GM12878 (cell line): ENCODE data around the gene CD209. TPM values are rescaled to one million over a fixed set of nuclear protein-coding genes. Genes with fewer than 3 reads are reported as not detected.
A peak's percentile ranks its signal among the peaks of the same experiment; 100 is the strongest.

Source experiments
- CEBPZ ChIP-seq: fragments of 150-350 bp; IDR thresholded peaks from 2 replicates; pipeline ENCODE4 v1.6.1; 2016; ENCODE audit warnings: low read depth, low read length
- EP300 ChIP-seq, 2 experiments: fragments of 150-350 bp in 1 of 2; IDR thresholded peaks; 2 replicates each; pipeline ENCODE4 v1.6.1; 2011 to 2012; ENCODE audit warnings: low read depth in 2 of 2, low read length in 2 of 2, borderline replicate concordance in 1 of 2, improper control_type of control experiment in 1 of 2, inconsistent platforms in 1 of 2; ENCODE audit not compliant: control insufficient read depth in 1 of 2
- KAT2A ChIP-seq: conservative IDR thresholded peaks from 2 replicates; pipeline ENCODE4 v1.6.1; 2011; ENCODE audit warnings: low read depth, low read length; ENCODE audit not compliant: control insufficient read depth
- MEF2A ChIP-seq: IDR thresholded peaks from 2 replicates; pipeline ENCODE4 v1.6.1; 2011; ENCODE audit warnings: low read depth, mild to moderate bottlenecking, low read length, moderate library complexity; ENCODE audit not compliant: insufficient read depth
- NFIC ChIP-seq: IDR thresholded peaks from 2 replicates; pipeline ENCODE4 v1.6.1; 2012; ENCODE audit warnings: low read depth, mild to moderate bottlenecking, inconsistent platforms, low read length, moderate library complexity
- NR2F1 ChIP-seq: fragments of 450-650 bp; conservative IDR thresholded peaks from 2 replicates; pipeline ENCODE4 v1.6.1; 2017; ENCODE audit warnings: mild to moderate bottlenecking
- PAX5 ChIP-seq: IDR thresholded peaks from 2 replicates; pipeline ENCODE4 v1.6.1; 2011; ENCODE audit warnings: low read depth, low read length, borderline replicate concordance
- PRDM15 ChIP-seq: fragments of 450-650 bp; formaldehyde crosslinking; IDR thresholded peaks from 2 replicates; pipeline ENCODE4 v1.4.0; 2020; ENCODE audit warnings: mild to moderate bottlenecking, moderate library complexity
- SIX5 ChIP-seq: IDR thresholded peaks from 2 replicates; pipeline ENCODE4 v1.6.1; 2011; ENCODE audit warnings: mild to moderate bottlenecking, low read depth, low read length, moderate library complexity; ENCODE audit not compliant: severe bottlenecking
- SMAD1 ChIP-seq: fragments of 450-650 bp; IDR thresholded peaks from 2 replicates; pipeline ENCODE4 v1.6.1; 2018; ENCODE audit warnings: mild to moderate bottlenecking, low read depth; ENCODE audit not compliant: partially characterized antibody
- SMC3 ChIP-seq: IDR thresholded peaks from 2 replicates; pipeline ENCODE4 v1.6.1; 2011; ENCODE audit warnings: low read length, improper control_type of control experiment, borderline replicate concordance
- ZNF592 ChIP-seq: fragments of 450-650 bp; IDR thresholded peaks from 2 replicates; pipeline ENCODE4 v1.6.1; 2017; ENCODE audit warnings: mild to moderate bottlenecking, moderate library complexity
- polyA plus RNA-seq, 11 experiments: library from polyadenylated mRNA; depleted of rRNA in 4 of 11; unstranded in 6 of 11; stranded (reverse) in 5 of 11; fragments of >200 nt; fragmentation: Nextera tagmentation in 4 of 11; fragmentation: Illumina TruSeq in 1 of 11; extraction: Ambion mirVana in 4 of 11; extraction: Trizol in 1 of 11; gene quantifications; 1 replicate in 1 of 11; 2 replicates in 10 of 11; pipeline versions ENCODE4 v1.2.1 to v1.2.3, GENCODE V29; 2011 to 2016; ENCODE audit warnings: inconsistent platforms in 2 of 11, missing spikeins in 2 of 11, low read depth in 1 of 11
- total RNA-seq, 4 experiments: library from RNA; depleted of rRNA in 3 of 4; stranded (reverse); fragments of >200 nt in 3 of 4; fragmentation: Illumina TruSeq in 1 of 4; extraction: Trizol in 1 of 4; gene quantifications; 2 replicates each; pipeline versions ENCODE4 v1.2.1 to v1.2.3, GENCODE V29; 2013 to 2021
- TF ChIP-seq, protein P1 (sequence below): IDR thresholded peaks from 2 replicates; pipeline ENCODE4 v1.6.1; 2012; ENCODE audit warnings: low read depth, low read length, improper control_type of control experiment
- TF ChIP-seq, protein P2 (sequence below): fragments of 450-650 bp; IDR thresholded peaks from 2 replicates; pipeline ENCODE4 v1.6.1; 2016; ENCODE audit warnings: mild to moderate bottlenecking

CD209 gene
- total and polyA plus RNA-seq, 10 of the 15 experiments (the other 5 are each of a cell fraction or from before 2014, with no cell fraction given): 0.04 to 0.21 (median 0.10) TPM; not detected in 3

DNA sequence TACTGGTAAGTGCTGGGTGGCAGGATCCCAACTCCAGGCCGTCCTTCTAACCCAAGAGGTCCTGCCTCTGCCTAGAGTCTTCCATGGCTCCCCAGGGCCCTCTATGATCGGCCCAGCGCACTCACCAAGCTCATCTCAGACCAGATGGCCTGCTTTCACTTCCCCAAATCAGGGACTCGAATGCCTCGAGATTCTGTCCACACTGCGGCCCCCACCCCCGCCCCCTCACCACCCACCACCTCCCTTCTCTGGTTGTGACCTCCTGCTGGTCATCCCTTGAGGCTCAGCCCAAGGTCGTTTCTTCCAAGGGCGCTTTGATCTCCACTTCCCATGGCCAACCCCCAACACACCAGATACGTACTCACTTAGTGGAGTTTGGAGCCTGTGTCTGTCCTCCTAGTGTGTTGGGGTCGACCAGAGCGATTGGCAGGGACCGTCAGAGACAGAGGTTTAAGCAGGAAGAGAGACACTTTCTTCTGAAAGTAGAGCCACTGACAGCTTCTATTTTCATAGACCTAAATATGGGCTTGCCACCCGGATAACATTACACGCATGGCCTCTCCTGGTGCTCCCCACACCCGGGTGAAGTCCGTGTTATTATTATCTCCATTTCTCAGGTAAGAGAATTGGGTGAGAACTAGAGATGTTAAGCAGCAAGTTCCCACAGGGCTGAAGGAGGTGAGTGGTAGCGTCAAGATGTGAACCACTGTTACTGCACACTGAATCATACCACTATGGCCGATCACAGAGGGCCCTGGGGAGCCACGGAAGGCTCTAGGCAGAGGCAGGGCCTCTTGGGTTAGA is 45.5 kb downstream of the CD209 start, which contains the start of gene FCER2 (continued):
- TF ChIP-seq SIX5 (no peak), EP300 (IDR thresholded peaks at IDR 0.05; ENCODE audit: borderline replicate concordance in 1 of 2, control insufficient read depth in 1 of 2, low read depth in 2 of 2, low read length in 2 of 2) (peak; percentile 48 to 81; a peak in 2 of 4 replicates), SMC3 (peak; percentile 2; the same call in 1 of the 2 replicates), PRDM15 (CRISPR knock-in tag) (no peak), SMAD1 (peak; percentile 43), NR2F1 (peak; percentile 75), MEF2A (peak; percentile 92), NFIC (peak; percentile 92), ZNF592 (0 out of 2 replicates have a peak, but pooled peaks have one; percentile 34), PAX5 (peak; percentile 90), CEBPZ (no peak), KAT2A (no peak)
- TF ChIP-seq, protein P1, sequence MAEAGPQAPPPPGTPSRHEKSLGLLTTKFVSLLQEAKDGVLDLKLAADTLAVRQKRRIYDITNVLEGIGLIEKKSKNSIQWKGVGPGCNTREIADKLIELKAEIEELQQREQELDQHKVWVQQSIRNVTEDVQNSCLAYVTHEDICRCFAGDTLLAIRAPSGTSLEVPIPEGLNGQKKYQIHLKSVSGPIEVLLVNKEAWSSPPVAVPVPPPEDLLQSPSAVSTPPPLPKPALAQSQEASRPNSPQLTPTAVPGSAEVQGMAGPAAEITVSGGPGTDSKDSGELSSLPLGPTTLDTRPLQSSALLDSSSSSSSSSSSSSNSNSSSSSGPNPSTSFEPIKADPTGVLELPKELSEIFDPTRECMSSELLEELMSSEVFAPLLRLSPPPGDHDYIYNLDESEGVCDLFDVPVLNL: no peak
- TF ChIP-seq, protein P2, sequence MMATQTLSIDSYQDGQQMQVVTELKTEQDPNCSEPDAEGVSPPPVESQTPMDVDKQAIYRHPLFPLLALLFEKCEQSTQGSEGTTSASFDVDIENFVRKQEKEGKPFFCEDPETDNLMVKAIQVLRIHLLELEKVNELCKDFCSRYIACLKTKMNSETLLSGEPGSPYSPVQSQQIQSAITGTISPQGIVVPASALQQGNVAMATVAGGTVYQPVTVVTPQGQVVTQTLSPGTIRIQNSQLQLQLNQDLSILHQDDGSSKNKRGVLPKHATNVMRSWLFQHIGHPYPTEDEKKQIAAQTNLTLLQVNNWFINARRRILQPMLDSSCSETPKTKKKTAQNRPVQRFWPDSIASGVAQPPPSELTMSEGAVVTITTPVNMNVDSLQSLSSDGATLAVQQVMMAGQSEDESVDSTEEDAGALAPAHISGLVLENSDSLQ: peak; percentile 83
